Measurements from ENCODE around the gene ZDHHC4. TPM values are rescaled to one million over a fixed set of nuclear protein-coding genes. Genes with fewer than 3 reads are reported as not detected.

ZDHHC4 gene
- total RNA-seq, 4 donors from 2014 or later = 29.6 to 52.0 (median 44.8) TPM

DNA sequence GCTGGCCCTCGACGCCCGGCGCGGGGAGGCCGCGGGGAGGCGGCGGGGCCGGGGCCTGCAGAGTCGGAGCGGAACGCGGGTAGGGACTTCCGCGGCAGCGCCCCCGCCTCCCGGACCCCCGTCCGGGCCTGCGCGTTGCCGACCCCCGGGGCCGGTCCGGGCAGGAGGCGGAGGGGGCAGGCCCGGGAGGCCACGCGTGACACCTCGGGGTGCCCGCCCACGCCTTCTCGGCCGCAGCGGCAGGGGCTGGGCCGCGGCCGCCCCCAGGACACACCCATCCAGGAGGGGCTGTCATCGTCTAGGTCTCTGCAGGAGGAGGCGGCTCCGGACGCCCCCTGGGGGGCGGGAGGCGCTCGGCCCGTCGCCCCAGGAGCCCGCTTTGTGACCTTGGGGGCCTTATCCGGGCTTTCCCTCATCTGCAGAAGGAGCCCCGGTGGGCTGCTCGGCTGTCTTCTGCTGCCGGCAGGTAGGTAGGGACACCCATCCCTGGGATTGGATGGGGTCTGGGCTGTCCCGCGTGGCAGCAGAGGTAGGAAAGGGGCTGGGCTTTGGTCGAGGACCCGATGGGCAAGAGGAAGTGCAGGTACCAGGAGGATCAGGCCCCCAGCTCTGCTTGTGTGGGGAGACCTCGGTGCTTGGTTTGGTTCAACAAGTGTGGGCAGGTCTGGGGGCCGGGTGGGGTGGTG lies 60.4 kb downstream of the ZDHHC4 start:
- no peaks in the 10 kb centered on the region for H3K27me3 ChIP-seq
- peaks cover 0 to 24% (median 0%) of the 10 kb centered on the region in 3 donors for H3K36me3 ChIP-seq
- H3K4me1 ChIP-seq = peaks cover 0 to 22% (median 11%) of the 10 kb centered on the region in 4 donors
- peak overlapping the region; percentile 43 to 86 (median 68) for H3K27ac ChIP-seq
- H3K9me3 ChIP-seq = no peaks in the 10 kb centered on the region
- peak overlapping the region; percentile 67 to 99 (median 82) for H3K4me3 ChIP-seq
- peak in 2 of 3 donors; percentile 57 to 77 for DNase-seq
- TF ChIP-seq, protein P1, sequence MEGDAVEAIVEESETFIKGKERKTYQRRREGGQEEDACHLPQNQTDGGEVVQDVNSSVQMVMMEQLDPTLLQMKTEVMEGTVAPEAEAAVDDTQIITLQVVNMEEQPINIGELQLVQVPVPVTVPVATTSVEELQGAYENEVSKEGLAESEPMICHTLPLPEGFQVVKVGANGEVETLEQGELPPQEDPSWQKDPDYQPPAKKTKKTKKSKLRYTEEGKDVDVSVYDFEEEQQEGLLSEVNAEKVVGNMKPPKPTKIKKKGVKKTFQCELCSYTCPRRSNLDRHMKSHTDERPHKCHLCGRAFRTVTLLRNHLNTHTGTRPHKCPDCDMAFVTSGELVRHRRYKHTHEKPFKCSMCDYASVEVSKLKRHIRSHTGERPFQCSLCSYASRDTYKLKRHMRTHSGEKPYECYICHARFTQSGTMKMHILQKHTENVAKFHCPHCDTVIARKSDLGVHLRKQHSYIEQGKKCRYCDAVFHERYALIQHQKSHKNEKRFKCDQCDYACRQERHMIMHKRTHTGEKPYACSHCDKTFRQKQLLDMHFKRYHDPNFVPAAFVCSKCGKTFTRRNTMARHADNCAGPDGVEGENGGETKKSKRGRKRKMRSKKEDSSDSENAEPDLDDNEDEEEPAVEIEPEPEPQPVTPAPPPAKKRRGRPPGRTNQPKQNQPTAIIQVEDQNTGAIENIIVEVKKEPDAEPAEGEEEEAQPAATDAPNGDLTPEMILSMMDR (IDR thresholded peaks at IDR 0.05) = peak; percentile 17 to 57 (median 27)
- TF ChIP-seq POLR2A (IDR thresholded peaks at IDR 0.05) = no peak

Other genes with a start within 250 kb of the ZDHHC4 start
- gene FAM220A, start 228.5 kb upstream of the ZDHHC4 start, total RNA-seq = 1 to 10 TPM; 2.5 to 7.5 (median 6.2) TPM
- 100 to 1,000 TPM; 104 to 201 (median 186) TPM for gene RAC1, start 202.9 kb upstream of the ZDHHC4 start, total RNA-seq
- 10 to 100 TPM in 3 of 4 donors, 1 to 10 TPM in 1; 9.1 to 36.3 (median 24.3) TPM for gene DAGLB, start 129.5 kb upstream of the ZDHHC4 start, total RNA-seq
- 100 to 1,000 TPM in 2 of 4 donors, 10 to 100 TPM in 2; 47.9 to 156 (median 115) TPM for gene KDELR2, start 93.3 kb upstream of the ZDHHC4 start, total RNA-seq
- under 1 TPM in 3 of 4 donors, not detected in 1; 0.40 to 0.95 (median 0.88) TPM for gene GRID2IP, start 26.0 kb upstream of the ZDHHC4 start, total RNA-seq
- gene INTS15, start 12.6 kb downstream of the ZDHHC4 start, total RNA-seq = 10 to 100 TPM; 34.0 to 95.7 (median 53.0) TPM
- 1 to 10 TPM; 1.1 to 8.3 (median 2.5) TPM for gene ZNF853, start 38.2 kb downstream of the ZDHHC4 start, total RNA-seq
- gene ZNF316, start 59.9 kb downstream of the ZDHHC4 start, total RNA-seq = 10 to 100 TPM; 21.7 to 51.2 (median 39.2) TPM
- gene ZNF12, start 129.5 kb downstream of the ZDHHC4 start, total RNA-seq = 10 to 100 TPM; 20.5 to 32.2 (median 24.9) TPM
- not detected for gene RSPH10B2, start 176.6 kb downstream of the ZDHHC4 start, total RNA-seq
- gene CCZ1B, start 248.8 kb downstream of the ZDHHC4 start, total RNA-seq = 100 to 1,000 TPM in 3 of 4 donors, 10 to 100 TPM in 1; 73.7 to 253 (median 131) TPM

Measured in Peyer's patch (tissue), 4 donors.